Astrocyte of the spinal cord (primary cell): ENCODE data around the gene MAF.

Experiments used
- DNase-seq: peaks from one replicate; pipeline ENCODE4 v3.0.0; 2011; ENCODE audit warnings: low read depth, low spot score
- H3K4me3 ChIP-seq: 2 replicates; pipeline ENCODE4 v1.5.1; 2011; ENCODE audit warnings: low read depth, mild to moderate bottlenecking, low read length, moderate library complexity
- CTCF ChIP-seq: IDR thresholded peaks from 2 replicates; pipeline ENCODE4 v1.5.1; 2012; ENCODE audit warnings: low read depth, mild to moderate bottlenecking, low read length, inconsistent platforms
- in situ Hi-C: cut with HindIII; loops from 2 replicates; pipeline ENCODE4 v1.10.0; 2017; ENCODE audit warnings: low sequenced_read_pairs

Gene MAF

DNA sequence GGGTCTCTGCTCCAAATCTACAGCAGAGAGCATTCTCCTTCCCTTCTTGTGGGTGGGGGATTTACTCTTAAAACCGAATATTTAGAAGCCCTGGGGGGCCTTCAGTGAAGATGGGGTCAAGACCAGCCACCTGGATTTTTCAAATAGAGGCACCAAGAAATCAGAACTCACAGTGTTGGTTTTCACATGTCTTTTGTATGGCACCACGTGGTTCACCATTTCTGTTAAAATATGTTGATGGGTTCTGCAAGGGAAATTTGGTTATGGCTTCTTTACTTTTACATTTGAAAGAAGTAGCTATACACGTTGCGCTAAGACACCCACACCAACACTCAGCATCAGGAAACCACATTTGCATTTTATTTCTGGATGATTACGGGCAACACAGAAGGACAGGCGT is 17.7 kb downstream of the MAF start:
- no peak overlapping the region for H3K4me3 ChIP-seq
- no peak for DNase-seq
- in situ Hi-C loops: no loop called here
- TF ChIP-seq CTCF: no peak

DNA sequence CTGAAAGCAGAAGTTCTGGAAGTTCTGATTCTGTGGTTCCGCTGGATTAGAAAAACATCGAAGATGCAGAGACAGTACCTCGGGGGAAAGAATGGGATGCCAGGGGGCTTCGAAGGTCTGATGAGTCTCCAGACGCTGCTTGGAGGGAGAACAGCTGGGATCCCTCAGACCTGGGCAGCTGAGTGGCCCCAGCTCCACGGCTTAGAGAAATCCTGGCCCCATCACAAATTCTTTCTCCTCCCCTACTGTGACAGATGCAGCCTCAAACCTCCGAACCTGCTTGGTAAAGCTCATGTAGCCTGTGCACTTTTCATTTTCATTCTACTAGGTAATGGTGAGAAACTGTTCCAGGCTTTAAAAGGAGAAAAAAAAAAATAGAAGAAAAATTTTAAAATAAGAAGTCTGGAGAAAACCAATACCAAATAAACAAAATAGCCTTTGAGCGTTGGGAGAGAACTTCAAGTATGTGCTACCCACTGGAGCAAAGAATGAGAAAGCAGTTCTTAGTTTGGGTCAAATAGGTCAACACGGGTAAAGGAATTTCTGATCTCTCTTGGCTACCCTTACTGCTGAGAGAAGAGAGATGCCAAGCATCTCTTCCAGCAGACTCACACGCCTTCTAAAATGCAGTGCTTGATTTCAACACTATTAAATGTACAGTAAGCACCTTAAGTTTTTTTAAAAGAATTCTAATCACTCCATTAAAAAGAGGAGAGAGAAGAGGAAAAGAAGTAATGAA is 19.9 kb downstream of the MAF start:
- H3K4me3 ChIP-seq: no peak overlapping the region
- in situ Hi-C loops: no loop called here
- no peak for TF ChIP-seq CTCF
- DNase-seq: no peak

DNA sequence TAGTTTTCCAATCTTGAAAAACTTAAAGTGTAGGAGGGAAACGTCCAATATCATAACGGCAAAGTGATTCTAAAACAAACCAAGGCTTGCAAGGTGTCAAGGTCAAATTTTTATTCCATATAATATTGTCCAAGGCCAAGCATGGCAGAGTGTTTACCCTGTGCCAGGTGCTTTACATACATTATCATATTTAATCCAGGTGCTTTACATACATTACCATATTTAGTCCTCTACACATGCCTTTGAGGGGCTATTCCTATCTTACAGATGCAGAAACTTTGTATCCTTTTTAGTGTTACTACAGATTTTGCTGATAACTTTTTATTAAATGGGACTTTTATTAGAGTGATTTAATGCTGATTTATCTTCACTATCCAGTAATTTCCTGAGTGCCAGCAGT is 23.9 kb downstream of the MAF start:
- H3K4me3 ChIP-seq: no peak overlapping the region
- TF ChIP-seq CTCF: no peak
- in situ Hi-C loops: no loop called here
- DNase-seq: no peak

DNA sequence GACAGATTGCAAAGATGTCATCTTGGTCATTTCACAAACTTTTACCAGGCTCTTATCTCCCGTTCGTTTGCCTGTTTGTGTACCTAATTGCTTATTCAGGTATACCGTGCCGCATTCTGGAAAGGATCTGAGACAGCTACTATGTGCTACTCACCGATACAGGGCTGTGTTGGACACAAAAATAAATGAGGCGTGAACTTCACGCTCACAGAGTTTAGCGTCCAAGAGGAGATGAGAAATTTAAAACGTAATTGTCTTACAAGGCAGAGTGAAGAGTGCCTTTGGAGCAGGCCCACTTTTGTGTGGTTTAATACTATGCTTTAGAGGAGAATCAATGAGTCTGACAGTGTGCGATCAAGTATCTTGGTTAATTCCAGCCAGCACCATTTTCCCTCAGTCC is 26.7 kb downstream of the MAF start:
- H3K4me3 ChIP-seq: no peak overlapping the region
- in situ Hi-C loops: no loop called here
- TF ChIP-seq CTCF: no peak
- DNase-seq: no peak

- TF ChIP-seq CTCF: no peak
- in situ Hi-C loops: no loop called here
Observed at GRCh38 chr16:79573071-79573470, 27.5 kb downstream of the MAF start.

GRCh38 chr16:79571903-79572535 is 28.5 kb downstream of the MAF start:
- DNase-seq: no peak
- no peak overlapping the region for H3K4me3 ChIP-seq
- in situ Hi-C loops: no loop called here
- no peak for TF ChIP-seq CTCF

More at GRCh38 chr16:79573071-79573470, 27.5 kb downstream of the MAF start:
- DNase-seq: no peak
- no peak overlapping the region for H3K4me3 ChIP-seq
